DOHH2 (cell line): ENCODE results near the gene COMMD9.

Experiments used
- H3F3A ChIP-seq: fragments of 200-600 bp; sonication (generic), shearing (Covaris generic); 2 replicates; pipeline ENCODE4 v1.6.0; 2016; ENCODE audit warnings: antibody characterized with exemption, mild to moderate bottlenecking; ENCODE audit not compliant: control insufficient read depth, insufficient read depth
- H3K27ac ChIP-seq: fragments of 200-600 bp; sonication (generic); 2 replicates; pipeline ENCODE4 v1.5.1; 2014; ENCODE audit warnings: low read depth, mild to moderate bottlenecking, low read length, moderate library complexity
- H3K27me3 ChIP-seq: fragments of 200-600 bp; sonication (generic); 2 replicates; pipeline ENCODE4 v1.6.1; 2014; ENCODE audit warnings: mild to moderate bottlenecking, low read length, mixed read lengths; ENCODE audit not compliant: control insufficient read depth
- H3K36me3 ChIP-seq: fragments of 200-600 bp; sonication (generic); 2 replicates; pipeline ENCODE4 v1.6.1; 2014; ENCODE audit warnings: mild to moderate bottlenecking, low read length, moderate library complexity, mixed read lengths; ENCODE audit not compliant: control insufficient read depth
- H3K4me1 ChIP-seq: fragments of 200-600 bp; sonication (generic); 2 replicates; pipeline ENCODE4 v1.6.1; 2014; ENCODE audit warnings: mild to moderate bottlenecking, low read length, mixed read lengths; ENCODE audit not compliant: control insufficient read depth
- H3K4me2 ChIP-seq: fragments of 200-600 bp; sonication (generic); 2 replicates; pipeline ENCODE4 v1.6.0; 2014; ENCODE audit warnings: mild to moderate bottlenecking, low read length, moderate library complexity
- H3K4me3 ChIP-seq: fragments of 200-600 bp; sonication (generic); 2 replicates; pipeline ENCODE4 v1.5.1; 2014; ENCODE audit warnings: mild to moderate bottlenecking, low read length, mixed read lengths
- H3K79me2 ChIP-seq: fragments of 200-600 bp; sonication (generic); 2 replicates; pipeline ENCODE4 v1.6.1; 2014; ENCODE audit warnings: mild to moderate bottlenecking, low read length, mixed read lengths; ENCODE audit not compliant: control insufficient read depth
- H3K9me2 ChIP-seq: fragments of 200-600 bp; sonication (generic); replicated peaks from 2 replicates; pipeline ENCODE4 v1.6.1; 2014; ENCODE audit warnings: mild to moderate bottlenecking, low read length, mixed read lengths; ENCODE audit not compliant: control insufficient read depth
- H3K9me3 ChIP-seq: fragments of 200-600 bp; sonication (generic); 2 replicates; pipeline ENCODE4 v1.6.1; 2014; ENCODE audit warnings: antibody characterized with exemption, low read length, mixed read lengths; ENCODE audit not compliant: control insufficient read depth, insufficient read depth
- H4K20me1 ChIP-seq: fragments of 200-600 bp; sonication (generic); 2 replicates; pipeline ENCODE4 v1.6.0; 2014; ENCODE audit warnings: low read depth, mild to moderate bottlenecking, antibody characterized with exemption, low read length, moderate library complexity; ENCODE audit not compliant: control insufficient read depth, insufficient read depth
- EZH2phosphoT487 ChIP-seq: fragments of 200-600 bp; sonication (generic); IDR thresholded peaks from 2 replicates; pipeline ENCODE4 v1.6.1; 2017; ENCODE audit warnings: borderline replicate concordance, mild to moderate bottlenecking, antibody characterized with exemption, low read length, moderate library complexity, mixed read lengths
- TF ChIP-seq, protein P1 (sequence below): fragments of 200-600 bp; sonication (generic); IDR thresholded peaks from one replicate; pipeline ENCODE4 v1.5.1; 2014; ENCODE audit warnings: antibody characterized with exemption, mild to moderate bottlenecking, low read depth, low read length; ENCODE audit not compliant: poor library complexity, severe bottlenecking

The COMMD9 gene

DNA sequence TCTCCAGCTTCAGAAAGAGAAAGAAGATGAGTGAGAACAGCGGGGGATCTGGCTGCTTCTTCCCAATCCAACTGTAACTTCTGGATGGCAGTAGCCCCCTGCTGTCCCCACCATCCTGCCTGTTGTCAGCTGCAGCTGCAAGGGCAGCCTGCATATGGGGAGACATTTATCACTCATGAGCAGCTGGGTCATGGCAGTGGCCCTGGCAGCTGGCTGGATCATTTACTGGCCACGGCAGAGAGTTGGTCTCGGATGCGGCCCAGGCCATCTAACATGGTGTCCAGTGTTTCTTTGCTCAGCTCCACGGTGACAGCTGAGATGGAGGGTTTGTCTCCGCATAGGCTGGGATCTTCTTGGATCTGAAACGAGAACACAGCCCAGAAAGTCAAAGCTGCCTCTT is 14.8 kb downstream of the COMMD9 start:
- Histone ChIP-seq H3K36me3 (no peaks in the 10 kb centered on the region; the same call in 1 of the 2 replicates), H3K9me3 (no peaks in the 10 kb centered on the region), H3K4me2 (no peak overlapping the region), H3K79me2 (no peaks in the 10 kb centered on the region), H3K27ac (no peak overlapping the region), H3K9me2 (no peaks in the 10 kb centered on the region), H3K27me3 (no peaks in the 10 kb centered on the region), H4K20me1 (no peaks in the 10 kb centered on the region), H3K4me1 (no peaks in the 10 kb centered on the region), H3K4me3 (no peak overlapping the region), H3F3A (no peaks in the 10 kb centered on the region)
- no peak for TF ChIP-seq EZH2phosphoT487
- TF ChIP-seq, protein P1, sequence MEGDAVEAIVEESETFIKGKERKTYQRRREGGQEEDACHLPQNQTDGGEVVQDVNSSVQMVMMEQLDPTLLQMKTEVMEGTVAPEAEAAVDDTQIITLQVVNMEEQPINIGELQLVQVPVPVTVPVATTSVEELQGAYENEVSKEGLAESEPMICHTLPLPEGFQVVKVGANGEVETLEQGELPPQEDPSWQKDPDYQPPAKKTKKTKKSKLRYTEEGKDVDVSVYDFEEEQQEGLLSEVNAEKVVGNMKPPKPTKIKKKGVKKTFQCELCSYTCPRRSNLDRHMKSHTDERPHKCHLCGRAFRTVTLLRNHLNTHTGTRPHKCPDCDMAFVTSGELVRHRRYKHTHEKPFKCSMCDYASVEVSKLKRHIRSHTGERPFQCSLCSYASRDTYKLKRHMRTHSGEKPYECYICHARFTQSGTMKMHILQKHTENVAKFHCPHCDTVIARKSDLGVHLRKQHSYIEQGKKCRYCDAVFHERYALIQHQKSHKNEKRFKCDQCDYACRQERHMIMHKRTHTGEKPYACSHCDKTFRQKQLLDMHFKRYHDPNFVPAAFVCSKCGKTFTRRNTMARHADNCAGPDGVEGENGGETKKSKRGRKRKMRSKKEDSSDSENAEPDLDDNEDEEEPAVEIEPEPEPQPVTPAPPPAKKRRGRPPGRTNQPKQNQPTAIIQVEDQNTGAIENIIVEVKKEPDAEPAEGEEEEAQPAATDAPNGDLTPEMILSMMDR = no peak

DNA sequence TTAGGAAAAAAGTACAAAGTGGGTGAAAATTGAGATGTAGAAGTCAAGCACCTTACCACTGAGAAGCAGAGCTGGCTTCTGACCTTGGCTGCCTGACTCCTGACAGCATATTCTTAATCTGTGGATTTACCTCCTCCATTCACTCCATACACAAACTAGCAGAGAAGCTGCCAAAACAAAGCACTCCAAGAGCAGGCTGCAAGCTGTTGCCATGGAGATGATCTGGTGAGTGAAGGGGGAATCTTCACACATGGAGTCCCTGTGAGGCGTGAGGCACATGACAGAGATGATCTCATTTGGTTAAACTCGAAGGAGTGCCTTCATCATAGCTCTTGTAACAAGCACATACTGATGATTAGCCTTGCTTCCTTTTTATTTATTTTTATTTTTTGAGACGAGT is 16.1 kb downstream of the COMMD9 start:
- Histone ChIP-seq H3K9me3 (no peaks in the 10 kb centered on the region), H3K4me3 (no peak overlapping the region), H3K79me2 (no peaks in the 10 kb centered on the region), H3F3A (no peaks in the 10 kb centered on the region), H4K20me1 (no peaks in the 10 kb centered on the region), H3K27ac (no peak overlapping the region), H3K4me2 (no peak overlapping the region), H3K27me3 (no peaks in the 10 kb centered on the region), H3K36me3 (no peaks in the 10 kb centered on the region), H3K4me1 (no peaks in the 10 kb centered on the region), H3K9me2 (no peaks in the 10 kb centered on the region)
- no peak for TF ChIP-seq EZH2phosphoT487
- TF ChIP-seq, protein P1 = no peak

DNA sequence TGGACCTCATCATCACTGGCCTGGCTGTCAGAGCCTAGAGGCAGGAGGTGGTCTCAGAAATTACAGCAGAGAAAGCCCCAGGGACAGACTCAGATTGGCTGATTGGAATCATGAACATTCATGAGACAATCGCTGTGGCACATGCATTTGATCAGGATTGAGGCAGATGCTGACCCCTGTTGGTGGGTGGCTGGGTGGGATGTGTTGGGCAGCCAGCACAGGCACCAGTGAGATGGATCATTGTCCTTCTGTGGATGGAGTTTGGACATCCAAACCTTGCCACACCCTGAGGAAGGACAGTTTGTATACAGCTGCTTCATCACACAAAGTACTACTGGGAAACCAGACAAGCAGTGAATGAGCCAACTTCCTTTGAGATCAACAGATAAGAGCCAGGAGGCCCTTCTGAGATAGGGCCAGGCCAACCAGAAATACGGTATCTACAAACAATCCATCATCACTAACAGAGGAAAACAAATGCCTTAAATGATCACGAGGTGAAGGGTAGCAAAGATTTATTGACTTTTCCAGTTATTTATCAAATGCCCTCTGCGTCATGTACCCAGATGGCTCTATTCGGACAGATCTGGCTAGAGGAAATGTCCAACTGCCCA is 17.3 kb downstream of the COMMD9 start:
- no peak for TF ChIP-seq EZH2phosphoT487
- TF ChIP-seq, protein P1 = no peak
- Histone ChIP-seq H3K9me2 (no peaks in the 10 kb centered on the region), H3K4me3 (no peak overlapping the region), H3K27me3 (no peaks in the 10 kb centered on the region), H3K4me1 (no peaks in the 10 kb centered on the region), H4K20me1 (no peaks in the 10 kb centered on the region), H3K79me2 (no peaks in the 10 kb centered on the region), H3K27ac (no peak overlapping the region), H3F3A (no peaks in the 10 kb centered on the region), H3K4me2 (no peak overlapping the region), H3K9me3 (no peaks in the 10 kb centered on the region), H3K36me3 (no peaks in the 10 kb centered on the region)
